Measurements from ENCODE around the gene CALCR.

DNA sequence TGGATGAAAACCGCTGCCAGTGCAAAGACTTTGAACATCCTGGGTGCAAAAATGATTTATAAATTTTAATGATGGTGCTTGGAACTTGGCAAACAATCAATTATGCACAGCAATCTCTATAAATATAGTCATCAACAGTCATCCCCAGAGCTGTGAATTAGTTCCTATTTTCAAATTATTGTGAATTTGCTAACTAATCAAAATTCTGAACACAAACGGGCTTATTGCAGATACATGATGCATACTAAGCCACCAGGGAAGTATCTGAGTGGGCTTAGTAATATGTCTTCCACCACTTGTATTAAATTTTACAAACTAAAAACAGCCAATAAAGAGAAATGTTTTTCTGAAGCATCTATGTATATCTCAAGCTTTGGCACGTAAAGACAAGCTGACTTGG is 165.2 kb downstream of the CALCR start:
- TF ChIP-seq, protein P1, sequence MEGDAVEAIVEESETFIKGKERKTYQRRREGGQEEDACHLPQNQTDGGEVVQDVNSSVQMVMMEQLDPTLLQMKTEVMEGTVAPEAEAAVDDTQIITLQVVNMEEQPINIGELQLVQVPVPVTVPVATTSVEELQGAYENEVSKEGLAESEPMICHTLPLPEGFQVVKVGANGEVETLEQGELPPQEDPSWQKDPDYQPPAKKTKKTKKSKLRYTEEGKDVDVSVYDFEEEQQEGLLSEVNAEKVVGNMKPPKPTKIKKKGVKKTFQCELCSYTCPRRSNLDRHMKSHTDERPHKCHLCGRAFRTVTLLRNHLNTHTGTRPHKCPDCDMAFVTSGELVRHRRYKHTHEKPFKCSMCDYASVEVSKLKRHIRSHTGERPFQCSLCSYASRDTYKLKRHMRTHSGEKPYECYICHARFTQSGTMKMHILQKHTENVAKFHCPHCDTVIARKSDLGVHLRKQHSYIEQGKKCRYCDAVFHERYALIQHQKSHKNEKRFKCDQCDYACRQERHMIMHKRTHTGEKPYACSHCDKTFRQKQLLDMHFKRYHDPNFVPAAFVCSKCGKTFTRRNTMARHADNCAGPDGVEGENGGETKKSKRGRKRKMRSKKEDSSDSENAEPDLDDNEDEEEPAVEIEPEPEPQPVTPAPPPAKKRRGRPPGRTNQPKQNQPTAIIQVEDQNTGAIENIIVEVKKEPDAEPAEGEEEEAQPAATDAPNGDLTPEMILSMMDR (IDR thresholded peaks at IDR 0.05; ENCODE audit: low read length): no peak
- TF ChIP-seq EZH2 (IDR thresholded peaks at IDR 0.05; ENCODE audit: borderline replicate concordance, low read length): no peak

Data from OCI-LY1 (cell line).